GM23338 (cell line): ENCODE data around the gene TMEM236.

Source experiments
- EZH2 ChIP-seq: fragments of 200-600 bp; sonication (generic); IDR thresholded peaks from one replicate; pipeline ENCODE4 v1.8.0; 2017; ENCODE audit warnings: antibody characterized with exemption, mild to moderate bottlenecking, low read depth; ENCODE audit not compliant: unreplicated experiment
- TF ChIP-seq, protein P1 (sequence below), 2 experiments: fragments of 200-600 bp in 1 of 2; sonication (generic) in 1 of 2; conservative IDR thresholded peaks; 2 replicates each; pipeline versions ENCODE4 v1.5.1 to v1.6.1; 2016 to 2017; ENCODE audit warnings: antibody characterized with exemption in 2 of 2, low read depth in 2 of 2, mild to moderate bottlenecking in 2 of 2, moderate library complexity in 1 of 2
- TF ChIP-seq, protein P2 (sequence below): IDR thresholded peaks from 2 replicates; pipeline ENCODE4 v1.6.1; 2016; ENCODE audit warnings: antibody characterized with exemption

DNA sequence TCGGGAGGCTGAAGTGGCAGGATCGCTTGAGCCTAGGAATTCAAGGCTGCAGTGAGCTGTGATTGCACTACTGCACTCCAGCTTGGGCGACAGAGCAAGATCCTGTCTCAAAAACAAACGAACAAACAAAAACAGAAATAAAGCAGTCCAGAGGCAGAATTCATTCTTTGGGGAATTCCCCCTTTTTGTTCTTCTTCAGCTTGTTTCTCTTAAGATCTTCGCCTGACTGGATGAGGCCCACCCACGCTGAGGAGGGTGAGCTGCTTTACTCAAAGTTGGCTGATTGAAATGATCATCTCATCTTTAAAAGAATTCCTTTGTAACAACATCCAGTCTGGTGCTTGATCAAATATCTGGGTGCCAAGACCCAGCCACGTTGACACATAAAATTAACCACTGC is 67.8 kb downstream of the TMEM236 start:
- no peak for TF ChIP-seq EZH2
- TF ChIP-seq, protein P1, sequence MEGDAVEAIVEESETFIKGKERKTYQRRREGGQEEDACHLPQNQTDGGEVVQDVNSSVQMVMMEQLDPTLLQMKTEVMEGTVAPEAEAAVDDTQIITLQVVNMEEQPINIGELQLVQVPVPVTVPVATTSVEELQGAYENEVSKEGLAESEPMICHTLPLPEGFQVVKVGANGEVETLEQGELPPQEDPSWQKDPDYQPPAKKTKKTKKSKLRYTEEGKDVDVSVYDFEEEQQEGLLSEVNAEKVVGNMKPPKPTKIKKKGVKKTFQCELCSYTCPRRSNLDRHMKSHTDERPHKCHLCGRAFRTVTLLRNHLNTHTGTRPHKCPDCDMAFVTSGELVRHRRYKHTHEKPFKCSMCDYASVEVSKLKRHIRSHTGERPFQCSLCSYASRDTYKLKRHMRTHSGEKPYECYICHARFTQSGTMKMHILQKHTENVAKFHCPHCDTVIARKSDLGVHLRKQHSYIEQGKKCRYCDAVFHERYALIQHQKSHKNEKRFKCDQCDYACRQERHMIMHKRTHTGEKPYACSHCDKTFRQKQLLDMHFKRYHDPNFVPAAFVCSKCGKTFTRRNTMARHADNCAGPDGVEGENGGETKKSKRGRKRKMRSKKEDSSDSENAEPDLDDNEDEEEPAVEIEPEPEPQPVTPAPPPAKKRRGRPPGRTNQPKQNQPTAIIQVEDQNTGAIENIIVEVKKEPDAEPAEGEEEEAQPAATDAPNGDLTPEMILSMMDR (conservative IDR thresholded peaks at IDR 0.05; ENCODE audit: low read depth in 2 of 2), result no peak
- TF ChIP-seq, protein P2, sequence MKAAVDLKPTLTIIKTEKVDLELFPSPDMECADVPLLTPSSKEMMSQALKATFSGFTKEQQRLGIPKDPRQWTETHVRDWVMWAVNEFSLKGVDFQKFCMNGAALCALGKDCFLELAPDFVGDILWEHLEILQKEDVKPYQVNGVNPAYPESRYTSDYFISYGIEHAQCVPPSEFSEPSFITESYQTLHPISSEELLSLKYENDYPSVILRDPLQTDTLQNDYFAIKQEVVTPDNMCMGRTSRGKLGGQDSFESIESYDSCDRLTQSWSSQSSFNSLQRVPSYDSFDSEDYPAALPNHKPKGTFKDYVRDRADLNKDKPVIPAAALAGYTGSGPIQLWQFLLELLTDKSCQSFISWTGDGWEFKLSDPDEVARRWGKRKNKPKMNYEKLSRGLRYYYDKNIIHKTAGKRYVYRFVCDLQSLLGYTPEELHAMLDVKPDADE, result no peak
